NT2/D1 (cell line): Measurements from ENCODE around the gene TSGA10.

ENCODE experiments used
- SUZ12 ChIP-seq: IDR thresholded peaks from 2 replicates; pipeline ENCODE4 v1.6.1; 2011; ENCODE audit not compliant: insufficient read length, insufficient read depth; ENCODE audit errors: extremely low read depth
- ZNF274 ChIP-seq: IDR thresholded peaks from 2 replicates; pipeline ENCODE4 v1.6.1; 2011; ENCODE audit warnings: mild to moderate bottlenecking, low read depth, low read length

DNA sequence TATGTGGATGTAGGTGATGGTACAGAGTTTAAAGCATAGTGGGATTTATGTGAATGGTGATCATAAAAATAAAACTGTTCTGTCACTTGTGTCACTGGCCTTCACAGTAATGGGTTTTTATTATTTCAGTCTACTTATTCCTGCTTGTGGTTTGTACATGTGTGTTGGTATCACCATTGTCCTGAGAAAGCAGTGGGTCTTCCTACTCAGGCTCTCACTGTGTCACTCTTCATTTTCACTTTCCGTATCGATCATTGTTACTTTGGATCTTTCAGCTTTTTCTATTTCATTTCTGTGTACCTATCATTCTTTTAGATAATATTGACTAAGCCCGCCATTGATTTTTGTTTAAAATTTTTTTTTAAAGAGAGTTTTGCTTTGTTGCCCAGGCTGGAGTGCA, 33.6 kb upstream of the TSGA10 start:
- TF ChIP-seq SUZ12 (no peak), ZNF274 (no peak)
